Activated T-helper 2 cell treated with anti-CD3 and anti-CD28 coated beads, Interferon-gamma antibody, Interleukin-2, Interleukin-4, amounts not matched to agents 10 μg/mL and 5 μg/mL and 100 μg/mL, durations not matched to agents 14 hours and 24 hours and 36 hours (primary cell): ENCODE measurements around the gene RAB11FIP3. TPM values are rescaled to one million over a fixed set of nuclear protein-coding genes. Genes with fewer than 3 reads are reported as not detected.
A peak's percentile ranks its signal among the peaks of the same experiment; 100 is the strongest.
"Not testable (repeated sequence)": the region's sequence is repeated elsewhere in the genome, so short reads cannot be mapped to it uniquely, and the experiment has no call there.

Experiments used
- DNase-seq: peaks from one replicate; pipeline ENCODE4 v3.0.0; 2021; ENCODE audit warnings: low spot score
- H3K27ac Mint-ChIP-seq: one replicate; pipeline ENCODE4 v1.8.0; 2021; ENCODE audit warnings: mixed read lengths
- H3K27me3 Mint-ChIP-seq: one replicate; pipeline ENCODE4 v1.8.0; 2021; ENCODE audit warnings: low read depth, mixed read lengths
- H3K36me3 Mint-ChIP-seq: one replicate; pipeline ENCODE4 v1.8.0; 2021; ENCODE audit warnings: low read depth, mixed read lengths
- H3K4me1 Mint-ChIP-seq: one replicate; pipeline ENCODE4 v1.8.0; 2021; ENCODE audit warnings: low read depth, mixed read lengths
- H3K4me3 Mint-ChIP-seq: one replicate; pipeline ENCODE4 v1.8.0; 2021; ENCODE audit warnings: low read depth, mild to moderate bottlenecking, moderate library complexity, mixed read lengths
- H3K9me3 Mint-ChIP-seq: one replicate; pipeline ENCODE4 v1.8.0; 2021; ENCODE audit warnings: mixed read lengths
- intact Hi-C: fragments of 100-400 bp; cut with micrococcal nuclease; formaldehyde crosslinking; loops from one replicate; pipeline ENCODE4 v1.15.1; 2023
- total RNA-seq: library from RNA; stranded (reverse); gene quantifications from 2 replicates; pipeline ENCODE4 v1.2.3, GENCODE V29; 2022

The RAB11FIP3 gene
- total RNA-seq = 45.7 and 47.2 TPM in 2 replicates

- peaks cover 30% of the 10 kb centered on the region for H3K4me1 Mint-ChIP-seq
- DNase-seq = peak; percentile 81
- H3K4me3 Mint-ChIP-seq = peak within 1 kb of the TSS; percentile 81
- H3K27ac Mint-ChIP-seq = peak within 1 kb of the TSS; percentile 70
- peaks cover 12% of the 10 kb centered on the region for H3K27me3 Mint-ChIP-seq
- no peaks in the 10 kb centered on the region for H3K9me3 Mint-ChIP-seq
- intact Hi-C loops = loop anchor here (5.0 kb wide), 2 partner anchors 43 to 102 kb away; partner anchors contain the start of genes CAPN15 and PGAP6
- peaks cover 18% of the 10 kb centered on the region for H3K36me3 Mint-ChIP-seq
Observed at GRCh38 chr16:425082-425718, at the start of gene RAB11FIP3. RAB11FIP3 (plus strand) TSS chr16:425649; CDS start chr16:426007, 358 bp downstream.

DNA sequence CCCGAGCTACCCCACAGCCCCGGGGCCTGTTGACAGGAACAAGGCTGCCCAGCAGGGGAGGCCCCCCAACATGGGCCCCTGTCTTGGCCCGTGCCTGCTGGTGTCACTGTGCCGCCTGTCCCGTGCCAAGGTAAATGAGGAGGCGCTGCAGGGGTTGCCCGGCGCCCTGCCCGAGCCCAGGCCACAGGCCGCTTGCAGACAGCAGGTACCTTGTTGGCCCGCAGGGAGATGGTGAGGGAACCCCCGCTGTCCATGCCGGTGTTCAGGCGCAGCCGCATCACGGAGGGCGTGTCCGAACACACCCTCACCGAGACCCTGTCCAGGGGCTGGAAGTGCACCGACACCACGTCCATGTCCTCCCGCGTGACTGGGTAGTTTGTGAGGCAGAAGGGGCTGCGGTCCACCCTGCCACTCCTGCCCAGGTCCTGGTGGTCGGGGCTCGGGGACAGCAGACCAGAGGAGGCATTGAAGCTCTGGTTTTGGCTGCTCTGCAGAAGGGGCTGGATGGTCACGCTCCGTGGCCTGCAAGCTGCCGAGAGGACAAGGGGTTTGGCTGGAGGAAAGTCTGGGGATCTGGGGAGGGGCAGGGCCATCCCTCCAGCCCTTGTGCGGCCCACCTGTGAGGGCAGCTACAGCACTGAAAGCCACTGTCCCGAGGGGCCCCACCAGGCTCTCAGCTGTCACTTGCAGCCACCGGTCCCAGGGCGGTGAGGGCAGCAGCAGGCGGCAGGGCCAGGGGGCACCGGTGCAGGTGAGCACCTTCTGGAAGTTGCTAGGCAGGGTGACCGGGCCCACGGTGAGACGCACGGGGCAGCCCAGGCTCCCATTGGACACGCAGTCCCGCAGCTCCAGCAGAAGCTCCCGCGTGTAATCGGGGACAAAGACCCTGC, 49.3 kb upstream of the RAB11FIP3 start:
- no peak for DNase-seq
- Mint-ChIP-seq H3K27me3 (no peaks in the 10 kb centered on the region), H3K27ac (no peak overlapping the region), H3K36me3 (peaks cover 3% of the 10 kb centered on the region), H3K4me1 (peaks cover 2% of the 10 kb centered on the region), H3K9me3 (no peaks in the 10 kb centered on the region), H3K4me3 (no peak overlapping the region)
- intact Hi-C loops = no loop called here

DNA sequence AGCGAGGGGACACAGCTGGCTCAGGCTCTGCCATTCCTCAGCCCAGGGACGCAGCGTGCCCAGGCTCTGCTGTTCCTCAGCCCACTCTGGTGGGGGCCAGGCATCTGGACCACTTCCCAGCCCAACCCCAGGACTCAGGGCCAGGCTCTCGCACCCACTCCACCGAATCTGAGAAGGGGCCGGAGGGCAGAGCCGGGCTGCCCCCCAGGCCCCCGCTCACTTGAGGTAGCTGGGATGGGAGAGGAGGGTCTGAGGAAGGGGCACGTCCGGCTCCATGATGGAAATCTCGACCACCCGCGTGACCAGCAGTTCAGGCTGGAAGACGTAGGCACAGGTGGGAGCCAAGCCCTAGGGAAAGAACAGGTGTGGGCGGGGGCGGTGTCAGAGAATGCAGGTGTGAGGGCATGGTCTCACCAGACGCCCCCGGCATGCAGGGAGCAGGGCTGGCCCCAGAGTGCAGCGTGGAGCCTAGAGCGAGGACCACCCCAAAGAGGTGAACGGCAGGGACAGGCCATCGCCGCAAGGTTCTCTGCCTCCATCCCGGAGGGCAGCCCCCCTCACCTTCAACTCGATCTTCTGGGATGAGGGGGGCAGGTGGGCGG, 48.5 kb upstream of the RAB11FIP3 start:
- Mint-ChIP-seq H3K27me3 (no peaks in the 10 kb centered on the region), H3K36me3 (peaks cover 3% of the 10 kb centered on the region), H3K9me3 (no peaks in the 10 kb centered on the region), H3K4me1 (no peaks in the 10 kb centered on the region), H3K4me3 (no peak overlapping the region), H3K27ac (no peak overlapping the region)
- intact Hi-C loops = no loop called here
- no peak for DNase-seq

DNA sequence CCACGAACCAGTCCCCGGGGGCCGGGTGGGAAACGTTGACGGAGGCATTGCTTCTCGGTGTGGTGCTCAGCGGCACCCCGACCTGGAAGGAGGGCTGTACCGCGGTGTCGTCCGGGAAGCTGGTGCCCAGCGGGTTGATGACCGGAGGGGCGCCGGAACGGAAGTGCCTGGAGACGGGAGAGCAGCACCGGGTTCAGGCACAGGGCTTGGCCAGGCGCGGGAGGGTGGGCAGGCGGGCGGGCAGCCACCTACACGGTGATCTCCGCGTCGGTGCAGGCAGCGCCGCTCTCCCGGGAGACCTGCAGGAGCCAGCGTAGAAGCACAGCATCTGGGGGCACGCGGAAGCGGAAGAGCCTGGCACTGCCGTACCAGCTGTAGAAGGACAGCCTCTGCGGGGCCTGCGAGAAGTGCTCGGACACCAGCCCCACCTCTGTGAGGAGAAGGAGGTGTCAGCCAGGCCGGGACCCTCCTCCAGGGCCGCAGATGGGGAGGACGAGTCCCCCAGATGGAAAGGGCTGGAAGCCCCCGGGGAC, 48.0 kb upstream of the RAB11FIP3 start:
- Mint-ChIP-seq H3K4me1 (peaks cover 2% of the 10 kb centered on the region), H3K27me3 (no peaks in the 10 kb centered on the region), H3K36me3 (peaks cover 3% of the 10 kb centered on the region), H3K27ac (no peak overlapping the region), H3K4me3 (no peak overlapping the region), H3K9me3 (no peaks in the 10 kb centered on the region)
- intact Hi-C loops = no loop called here
- DNase-seq = no peak

DNA sequence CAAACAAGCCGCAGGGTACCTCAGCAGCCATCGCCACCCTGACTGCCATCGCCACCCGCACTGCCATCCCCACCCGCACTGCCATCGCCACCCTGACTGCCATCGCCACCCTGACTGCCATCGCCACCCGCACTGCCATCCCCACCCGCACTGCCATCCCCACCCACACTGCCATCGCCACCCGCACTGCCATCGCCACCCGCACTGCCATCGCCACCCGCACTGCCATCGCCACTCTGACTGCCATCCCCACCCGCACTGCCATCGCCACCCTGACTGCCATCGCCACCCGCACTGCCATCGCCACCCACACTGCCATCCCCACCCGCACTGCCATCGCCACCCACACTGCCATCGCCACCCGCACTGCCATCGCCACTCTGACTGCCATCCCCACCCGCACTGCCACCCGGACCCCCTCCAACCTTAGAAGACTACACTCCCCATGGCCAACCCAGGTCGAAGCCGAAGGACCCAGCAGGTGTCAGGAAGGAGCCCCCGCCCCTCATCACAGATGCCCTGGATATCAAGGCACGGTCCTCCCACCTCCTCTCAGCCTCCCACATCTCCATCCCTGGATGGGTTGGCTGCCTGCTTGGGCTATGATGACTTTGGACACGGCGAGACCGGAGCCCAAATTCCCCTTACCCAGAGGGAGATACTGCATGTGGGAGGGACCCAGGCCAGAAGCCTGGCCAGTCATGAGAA, 47.2 kb upstream of the RAB11FIP3 start:
- H3K27me3 Mint-ChIP-seq, H3K9me3 Mint-ChIP-seq, DNase-seq, H3K4me1 Mint-ChIP-seq, intact Hi-C loops, H3K27ac Mint-ChIP-seq, H3K4me3 Mint-ChIP-seq, H3K36me3 Mint-ChIP-seq: not testable (repeated sequence)

- H3K4me3 Mint-ChIP-seq = no peak overlapping the region
- intact Hi-C loops = no loop called here
Observed at GRCh38 chr16:378821-379182, 46.6 kb upstream of the RAB11FIP3 start.

DNA sequence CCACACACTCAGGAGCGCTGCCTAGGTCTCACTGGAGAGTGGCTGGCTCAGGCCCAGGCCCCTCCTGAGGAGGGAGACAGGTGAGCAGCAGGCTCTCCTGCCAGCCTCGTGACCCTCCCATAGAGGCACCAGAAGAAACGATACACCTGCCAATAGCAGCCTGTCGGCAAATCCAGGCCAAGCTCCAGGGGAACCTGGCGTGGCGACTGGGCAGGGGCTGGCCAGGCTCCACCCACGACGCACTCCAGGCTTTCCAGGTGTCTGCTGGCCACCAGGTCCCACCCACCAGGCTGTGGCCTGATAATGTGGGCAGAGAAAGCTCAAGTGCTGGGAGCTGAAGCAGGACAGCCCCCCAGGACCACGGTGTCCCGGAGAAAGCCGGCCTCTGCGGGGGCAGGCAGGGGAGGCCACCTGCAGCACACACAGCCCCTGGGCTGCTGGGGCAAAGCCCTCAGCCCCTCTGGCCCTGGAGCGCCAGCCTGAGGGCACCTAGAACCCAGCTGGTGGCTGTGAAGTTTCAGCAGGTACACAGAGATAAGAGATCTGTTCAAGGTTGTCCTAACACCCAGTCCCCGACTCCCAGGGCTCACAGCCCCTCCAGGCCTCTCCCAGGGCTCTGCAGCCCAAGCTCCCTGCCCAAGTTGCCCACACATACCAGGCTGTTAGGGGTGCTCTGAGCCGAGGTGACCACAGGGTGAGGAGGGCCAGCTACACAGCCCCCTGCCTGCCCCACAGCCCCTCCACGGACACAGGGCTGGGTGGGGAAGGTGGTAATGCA, 46.1 kb upstream of the RAB11FIP3 start:
- Mint-ChIP-seq H3K27me3 (no peaks in the 10 kb centered on the region), H3K9me3 (no peaks in the 10 kb centered on the region), H3K4me3 (peak overlapping the region; percentile 8), H3K27ac (no peak overlapping the region), H3K4me1 (peaks cover 9% of the 10 kb centered on the region), H3K36me3 (no peaks in the 10 kb centered on the region)
- no peak for DNase-seq
- intact Hi-C loops = no loop called here

More at GRCh38 chr16:378821-379182, 46.6 kb upstream of the RAB11FIP3 start:
- Mint-ChIP-seq H3K27ac (no peak overlapping the region), H3K36me3 (no peaks in the 10 kb centered on the region), H3K27me3 (no peaks in the 10 kb centered on the region), H3K4me1 (peaks cover 9% of the 10 kb centered on the region), H3K9me3 (no peaks in the 10 kb centered on the region)
- no peak for DNase-seq

GRCh38 chr16:379961-380761, 45.3 kb upstream of the RAB11FIP3 start:
- H3K36me3 Mint-ChIP-seq = no peaks in the 10 kb centered on the region
- intact Hi-C loops = loop anchor here (5.0 kb wide), 1 partner anchor 47 kb away; the partner anchor contains the start of gene RAB11FIP3
- H3K27ac Mint-ChIP-seq = no peak overlapping the region
- no peaks in the 10 kb centered on the region for H3K27me3 Mint-ChIP-seq
- H3K4me1 Mint-ChIP-seq = peaks cover 9% of the 10 kb centered on the region
- peak overlapping the region; percentile 68 for H3K4me3 Mint-ChIP-seq
- no peaks in the 10 kb centered on the region for H3K9me3 Mint-ChIP-seq
- no peak for DNase-seq

- H3K27me3 Mint-ChIP-seq = no peaks in the 10 kb centered on the region
- peaks cover 9% of the 10 kb centered on the region for H3K4me1 Mint-ChIP-seq
- peak overlapping the region; percentile 68 for H3K4me3 Mint-ChIP-seq
- H3K27ac Mint-ChIP-seq = no peak overlapping the region
- H3K36me3 Mint-ChIP-seq = no peaks in the 10 kb centered on the region
- H3K9me3 Mint-ChIP-seq = no peaks in the 10 kb centered on the region
- DNase-seq = no peak
- intact Hi-C loops = loop anchor here (5.0 kb wide), 1 partner anchor 47 kb away; the partner anchor contains the start of gene RAB11FIP3
Observed at GRCh38 chr16:380762-381011, 44.8 kb upstream of the RAB11FIP3 start.

- no peaks in the 10 kb centered on the region for H3K9me3 Mint-ChIP-seq
- H3K27ac Mint-ChIP-seq = no peak overlapping the region
- no peak for DNase-seq
- H3K36me3 Mint-ChIP-seq = no peaks in the 10 kb centered on the region
- intact Hi-C loops = loop anchor here (5.0 kb wide), 1 partner anchor 46 kb away; the partner anchor contains the start of gene RAB11FIP3
- peaks cover 9% of the 10 kb centered on the region for H3K4me1 Mint-ChIP-seq
- H3K4me3 Mint-ChIP-seq = peak overlapping the region; percentile 66
- no peaks in the 10 kb centered on the region for H3K27me3 Mint-ChIP-seq
Observed at GRCh38 chr16:381012-381788, 44.2 kb upstream of the RAB11FIP3 start.
